OCI-LY7 (cell line): ENCODE data around the gene OR10D3. TPM values are rescaled to one million over a fixed set of nuclear protein-coding genes. Genes with fewer than 3 reads are reported as not detected.

Experiments
- Bru-seq: library from RNA; stranded (reverse); fragments of 400-500 nt; gene quantifications from one replicate; lab custom pipeline; 2021; lab: Mats Ljungman, UMichigan
- BruChase-seq, 2 experiments: library from RNA; stranded (reverse); fragments of 400-500 nt; gene quantifications; one replicate each; lab custom pipeline; 2021; lab: Mats Ljungman, UMichigan
- BruUV-seq: library from RNA; stranded (reverse); fragments of 400-500 nt; replicated peaks from 2 replicates; lab custom pipeline; 2021; lab: Mats Ljungman, UMichigan
- CTCF ChIA-PET: fragments of 300-600 bp; sonication (Branson Sonifier 250); formaldehyde crosslinking; loops from one replicate; lab custom pipeline; 2022; ENCODE audit warnings: antibody characterized with exemption; ENCODE audit not compliant: unreplicated experiment; lab: Charles Lee
- POLR2A ChIA-PET: fragments of 300-600 bp; sonication (Branson Sonifier 250); formaldehyde crosslinking; loops from one replicate; lab custom pipeline; 2022; ENCODE audit warnings: antibody characterized with exemption; lab: Charles Lee
- DNase-seq: peaks from one replicate; pipeline ENCODE4 v3.0.0-alpha.2; 2015; ENCODE audit warnings: low spot score
- H2AFZ ChIP-seq: fragments of 200-600 bp; sonication (generic), shearing (Covaris generic); 2 replicates; pipeline ENCODE4 v1.6.1; 2014; ENCODE audit warnings: mild to moderate bottlenecking, antibody characterized with exemption, low read length, moderate library complexity
- H3K27ac ChIP-seq: fragments of 200-600 bp; sonication (generic); 2 replicates; pipeline ENCODE4 v1.5.1; 2014; ENCODE audit warnings: mixed run types, low read depth, mild to moderate bottlenecking, moderate library complexity, low read length, inconsistent platforms; ENCODE audit not compliant: poor library complexity, severe bottlenecking
- H3K36me3 ChIP-seq: fragments of 200-600 bp; sonication (generic); 2 replicates; pipeline ENCODE4 v1.6.1; 2014; ENCODE audit warnings: mild to moderate bottlenecking, antibody characterized with exemption, low read length, moderate library complexity, mixed read lengths; ENCODE audit not compliant: insufficient read depth
- H3K4me1 ChIP-seq: fragments of 200-600 bp; sonication (generic); 2 replicates; pipeline ENCODE4 v1.5.1; 2014; ENCODE audit warnings: mild to moderate bottlenecking, low read length; ENCODE audit not compliant: insufficient read depth, poor library complexity, severe bottlenecking
- H3K4me2 ChIP-seq: fragments of 200-600 bp; sonication (generic); 2 replicates; pipeline ENCODE4 v1.6.1; 2014; ENCODE audit warnings: mild to moderate bottlenecking, low read length
- H3K4me3 ChIP-seq: fragments of 200-600 bp; sonication (generic); 2 replicates; pipeline ENCODE4 v1.5.1; 2014; ENCODE audit warnings: mild to moderate bottlenecking, low read depth, low read length; ENCODE audit not compliant: poor library complexity, severe bottlenecking
- H3K79me2 ChIP-seq: fragments of 200-600 bp; sonication (generic); 2 replicates; pipeline ENCODE4 v1.6.1; 2016; ENCODE audit warnings: low read depth, mild to moderate bottlenecking, low read length, moderate library complexity, mixed read lengths; ENCODE audit not compliant: insufficient read depth
- H3K9me2 ChIP-seq: fragments of 200-600 bp; sonication (generic); 2 replicates; pipeline ENCODE4 v1.6.1; 2016; ENCODE audit warnings: mild to moderate bottlenecking, low read length, mixed read lengths; ENCODE audit not compliant: insufficient read depth
- H3K9me3 ChIP-seq: fragments of 200-600 bp; sonication (generic); 2 replicates; pipeline ENCODE4 v1.6.1; 2014; ENCODE audit warnings: mild to moderate bottlenecking, mixed run types, low read length, mixed read lengths
- H4K20me1 ChIP-seq: fragments of 200-600 bp; sonication (generic); 2 replicates; pipeline ENCODE4 v1.6.1; 2014; ENCODE audit warnings: mild to moderate bottlenecking, antibody characterized with exemption, low read length, moderate library complexity, mixed read lengths; ENCODE audit not compliant: insufficient read depth
- EZH2phosphoT487 ChIP-seq: fragments of 200-600 bp; sonication (generic); IDR thresholded peaks from 2 replicates; pipeline ENCODE4 v1.6.1; 2018; ENCODE audit warnings: low read depth, borderline replicate concordance, mild to moderate bottlenecking, mixed run types, antibody characterized with exemption, low read length, moderate library complexity, mixed read lengths
- intact Hi-C: fragments of 100-400 bp; cut with micrococcal nuclease; formaldehyde crosslinking; loops from one replicate; pipeline ENCODE4 v1.10.0; 2022; ENCODE audit not compliant: unreplicated experiment
- long read RNA-seq: library from polyadenylated mRNA; stranded (forward); transcript quantifications from one replicate; pipeline ENCODE4 v2.0.0, GENCODE V29; 2022
- total RNA-seq, 2 experiments: library from RNA; depleted of rRNA in 1 of 2; stranded (reverse); fragments of >200 nt in 1 of 2; shearing (Covaris generic) in 1 of 2; gene quantifications; 2 replicates each; pipeline ENCODE4 v1.2.3, GENCODE V29; 2014 to 2022
- TF ChIP-seq, protein P1 (sequence below): fragments of 200-600 bp; sonication (generic); conservative IDR thresholded peaks from 2 replicates; pipeline ENCODE4 v1.5.1; 2014; ENCODE audit warnings: mild to moderate bottlenecking, antibody characterized with exemption, low read length, moderate library complexity, mixed read lengths

OR10D3 gene
- total RNA-seq (2014; rRNA removed; shearing (Covaris generic)) (not detected in 2 replicates), total RNA-seq (2022) (not detected in 2 replicates), Bru-seq, nascent RNA (not detected), BruChase-seq, experiment 1, labeled RNA remaining after a 6-hour chase (not detected), BruChase-seq, experiment 2, labeled RNA remaining after a 2-hour chase (not detected)
- long read RNA-seq = 0 reads

GRCh38 chr11:124183068-124183467, at the start of gene OR10D3:
Gene OR10D3, plus strand, starts transcription at chr11:124183345. Its CDS starts 1,925 bp downstream, at chr11:124185270.
- no peaks in the 10 kb centered on the region for H3K79me2 ChIP-seq
- BruUV-seq = no TSS peak
- H3K36me3 ChIP-seq = no peaks in the 10 kb centered on the region
- no peak within 1 kb of the TSS for H3K27ac ChIP-seq
- H3K9me2 ChIP-seq = no peaks in the 10 kb centered on the region
- no peak within 1 kb of the TSS for H3K4me2 ChIP-seq
- no peaks in the 10 kb centered on the region for H3K4me1 ChIP-seq
- DNase-seq = no peak
- intact Hi-C loops = no loop called here
- no peaks in the 10 kb centered on the region for H3K9me3 ChIP-seq
- ChIA-PET POLR2A (no interaction called here), CTCF (no interaction called here)
- H3K4me3 ChIP-seq = no peak within 1 kb of the TSS
- no peak for TF ChIP-seq EZH2phosphoT487
- TF ChIP-seq, protein P1, sequence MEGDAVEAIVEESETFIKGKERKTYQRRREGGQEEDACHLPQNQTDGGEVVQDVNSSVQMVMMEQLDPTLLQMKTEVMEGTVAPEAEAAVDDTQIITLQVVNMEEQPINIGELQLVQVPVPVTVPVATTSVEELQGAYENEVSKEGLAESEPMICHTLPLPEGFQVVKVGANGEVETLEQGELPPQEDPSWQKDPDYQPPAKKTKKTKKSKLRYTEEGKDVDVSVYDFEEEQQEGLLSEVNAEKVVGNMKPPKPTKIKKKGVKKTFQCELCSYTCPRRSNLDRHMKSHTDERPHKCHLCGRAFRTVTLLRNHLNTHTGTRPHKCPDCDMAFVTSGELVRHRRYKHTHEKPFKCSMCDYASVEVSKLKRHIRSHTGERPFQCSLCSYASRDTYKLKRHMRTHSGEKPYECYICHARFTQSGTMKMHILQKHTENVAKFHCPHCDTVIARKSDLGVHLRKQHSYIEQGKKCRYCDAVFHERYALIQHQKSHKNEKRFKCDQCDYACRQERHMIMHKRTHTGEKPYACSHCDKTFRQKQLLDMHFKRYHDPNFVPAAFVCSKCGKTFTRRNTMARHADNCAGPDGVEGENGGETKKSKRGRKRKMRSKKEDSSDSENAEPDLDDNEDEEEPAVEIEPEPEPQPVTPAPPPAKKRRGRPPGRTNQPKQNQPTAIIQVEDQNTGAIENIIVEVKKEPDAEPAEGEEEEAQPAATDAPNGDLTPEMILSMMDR = no peak
- H4K20me1 ChIP-seq = no peaks in the 10 kb centered on the region
- H2AFZ ChIP-seq = no peak within 1 kb of the TSS

DNA sequence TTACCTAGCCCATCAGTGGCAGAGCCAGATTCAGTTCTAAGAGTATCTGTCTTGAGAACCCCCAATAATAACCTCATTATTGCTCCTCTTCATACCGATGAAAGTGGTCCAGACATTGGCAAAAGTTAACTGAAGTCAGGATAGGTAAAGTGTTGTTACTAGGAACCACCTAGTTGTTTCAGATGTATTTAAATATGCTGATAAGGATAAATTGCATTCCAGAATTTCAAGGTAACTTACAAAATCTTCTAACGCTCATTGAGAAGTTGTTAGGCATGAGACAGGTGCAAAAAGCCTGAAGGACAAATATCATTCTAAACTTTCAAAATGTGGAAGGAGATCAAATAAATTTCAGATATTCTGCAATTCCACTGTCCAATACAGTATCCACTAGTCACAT, 40.1 kb upstream of the OR10D3 start:
- TF ChIP-seq EZH2phosphoT487 = no peak
- TF ChIP-seq, protein P1 = no peak
- Histone ChIP-seq H3K9me2 (no peaks in the 10 kb centered on the region), H3K79me2 (no peaks in the 10 kb centered on the region), H3K4me3 (no peak overlapping the region), H2AFZ (no peak overlapping the region), H4K20me1 (no peaks in the 10 kb centered on the region), H3K27ac (no peak overlapping the region), H3K9me3 (no peaks in the 10 kb centered on the region), H3K4me2 (no peak overlapping the region), H3K36me3 (no peaks in the 10 kb centered on the region), H3K4me1 (no peaks in the 10 kb centered on the region)
- intact Hi-C loops = no loop called here
- POLR2A ChIA-PET = interaction anchor here (1.3 kb wide), 1 partner anchor 31 kb away, joined by 3 read pairs; no protein-coding TSS in a partner anchor
- no peak for DNase-seq
- no TSS peak for BruUV-seq
- CTCF ChIA-PET = no interaction called here

DNA sequence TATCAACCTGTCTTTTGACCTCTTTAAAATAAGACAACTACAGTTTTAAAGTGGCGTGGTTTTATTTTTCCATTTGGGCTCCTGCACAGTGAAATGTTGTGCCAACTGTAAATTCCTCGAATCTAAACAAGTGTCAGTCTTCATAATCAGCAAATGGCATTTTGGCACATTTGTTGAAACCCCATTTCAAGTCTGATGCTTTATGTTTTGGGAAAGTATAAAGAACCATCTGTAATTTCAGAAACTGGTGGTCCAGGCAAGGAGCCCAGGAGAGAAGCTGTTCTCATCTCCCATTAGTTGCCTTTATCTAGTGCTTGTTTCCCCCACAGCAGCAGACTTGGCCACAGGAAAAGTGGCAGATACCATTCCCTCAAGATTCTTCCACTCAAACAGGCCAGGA, 35.2 kb upstream of the OR10D3 start:
- H3K36me3 ChIP-seq = no peaks in the 10 kb centered on the region
- no peak for TF ChIP-seq EZH2phosphoT487
- TF ChIP-seq, protein P1 = no peak
- no peak overlapping the region for H3K27ac ChIP-seq
- ChIA-PET POLR2A (no interaction called here), CTCF (no interaction called here)
- no peaks in the 10 kb centered on the region for H3K4me1 ChIP-seq
- no peaks in the 10 kb centered on the region for H3K9me2 ChIP-seq
- intact Hi-C loops = no loop called here
- DNase-seq = no peak
- no peak overlapping the region for H3K4me2 ChIP-seq
- no peaks in the 10 kb centered on the region for H3K9me3 ChIP-seq
- no TSS peak for BruUV-seq
- no peaks in the 10 kb centered on the region for H3K79me2 ChIP-seq
- no peaks in the 10 kb centered on the region for H4K20me1 ChIP-seq
- H3K4me3 ChIP-seq = no peak overlapping the region
- no peak overlapping the region for H2AFZ ChIP-seq
